Measurements from ENCODE around the gene EVI5L.
"Not testable (repeated sequence)": the region's sequence is repeated elsewhere in the genome, so short reads cannot be mapped to it uniquely, and the experiment has no call there.

Gene EVI5L

DNA sequence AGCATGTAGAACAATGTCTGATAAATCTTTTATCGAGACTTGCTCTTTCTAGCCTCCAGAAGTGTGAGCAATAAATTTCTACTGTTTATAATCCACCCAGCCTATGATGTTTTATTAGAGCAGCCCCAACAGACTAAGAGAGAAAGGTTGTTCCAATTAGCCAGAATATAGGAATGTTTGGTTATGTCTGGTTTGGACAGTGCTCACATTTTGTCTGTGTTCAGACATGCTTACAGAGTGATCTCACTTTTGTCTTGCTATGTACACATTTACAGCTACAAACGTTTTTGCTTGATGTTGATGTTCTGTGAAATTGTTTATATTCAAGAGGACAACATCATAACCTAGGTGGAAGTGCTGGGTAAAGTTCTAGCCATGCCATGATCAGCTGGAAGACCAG, 18.0 kb upstream of the EVI5L start:
- TF ChIP-seq, protein P1, sequence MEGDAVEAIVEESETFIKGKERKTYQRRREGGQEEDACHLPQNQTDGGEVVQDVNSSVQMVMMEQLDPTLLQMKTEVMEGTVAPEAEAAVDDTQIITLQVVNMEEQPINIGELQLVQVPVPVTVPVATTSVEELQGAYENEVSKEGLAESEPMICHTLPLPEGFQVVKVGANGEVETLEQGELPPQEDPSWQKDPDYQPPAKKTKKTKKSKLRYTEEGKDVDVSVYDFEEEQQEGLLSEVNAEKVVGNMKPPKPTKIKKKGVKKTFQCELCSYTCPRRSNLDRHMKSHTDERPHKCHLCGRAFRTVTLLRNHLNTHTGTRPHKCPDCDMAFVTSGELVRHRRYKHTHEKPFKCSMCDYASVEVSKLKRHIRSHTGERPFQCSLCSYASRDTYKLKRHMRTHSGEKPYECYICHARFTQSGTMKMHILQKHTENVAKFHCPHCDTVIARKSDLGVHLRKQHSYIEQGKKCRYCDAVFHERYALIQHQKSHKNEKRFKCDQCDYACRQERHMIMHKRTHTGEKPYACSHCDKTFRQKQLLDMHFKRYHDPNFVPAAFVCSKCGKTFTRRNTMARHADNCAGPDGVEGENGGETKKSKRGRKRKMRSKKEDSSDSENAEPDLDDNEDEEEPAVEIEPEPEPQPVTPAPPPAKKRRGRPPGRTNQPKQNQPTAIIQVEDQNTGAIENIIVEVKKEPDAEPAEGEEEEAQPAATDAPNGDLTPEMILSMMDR (IDR thresholded peaks at IDR 0.05; ENCODE audit: low read depth, low read length), result no peak
- in situ Hi-C loops (cut with HindIII; ENCODE audit: low sequenced_read_pairs), result no loop called here
- no peak overlapping the region for H3K4me3 ChIP-seq (ENCODE audit: low read depth, low read length)
- DNase-seq (ENCODE audit: low read depth, low spot score), result no peak

DNA sequence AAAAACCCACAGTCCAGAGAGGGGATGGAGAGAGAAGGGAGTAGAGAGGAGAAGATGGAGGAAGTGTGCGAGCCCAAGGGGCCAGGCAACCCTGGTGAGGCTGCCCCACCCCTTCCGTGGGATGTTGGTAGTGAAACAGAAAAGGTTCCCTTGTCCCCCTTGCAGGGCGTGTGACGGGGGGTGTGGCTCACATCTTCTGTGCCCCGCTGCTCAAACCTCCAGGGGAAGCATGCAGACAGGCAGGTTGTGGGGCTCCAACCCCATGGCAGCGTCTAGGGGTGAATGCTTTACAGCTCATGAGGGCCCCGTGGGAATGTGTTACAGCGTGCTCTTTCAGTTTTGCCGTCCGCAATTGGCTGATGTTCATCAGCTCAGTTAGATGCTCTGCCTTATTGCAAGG, 14.7 kb upstream of the EVI5L start:
- in situ Hi-C loops (cut with HindIII; ENCODE audit: low sequenced_read_pairs), result no loop called here
- H3K4me3 ChIP-seq (ENCODE audit: low read depth, low read length), result no peak overlapping the region
- TF ChIP-seq, protein P1 (IDR thresholded peaks at IDR 0.05; ENCODE audit: low read depth, low read length), result no peak
- no peak for DNase-seq (ENCODE audit: low read depth, low spot score)

- H3K4me3 ChIP-seq (ENCODE audit: low read depth, low read length); in situ Hi-C loops (cut with HindIII; ENCODE audit: low sequenced_read_pairs); DNase-seq (ENCODE audit: low read depth, low spot score): not testable (repeated sequence)
These were observed 14.0 kb upstream of the EVI5L start for GRCh38 chr19:7816040-7816439.

- in situ Hi-C loops (cut with HindIII; ENCODE audit: low sequenced_read_pairs), result no loop called here
- DNase-seq (ENCODE audit: low read depth, low spot score), result no peak
- no peak overlapping the region for H3K4me3 ChIP-seq (ENCODE audit: low read depth, low read length)
- TF ChIP-seq, protein P1 (IDR thresholded peaks at IDR 0.05; ENCODE audit: low read depth, low read length), result no peak
These were observed 12.2 kb upstream of the EVI5L start for GRCh38 chr19:7817801-7818200.

GRCh38 chr19:7818806-7819205, 11.2 kb upstream of the EVI5L start:
- in situ Hi-C loops (cut with HindIII; ENCODE audit: low sequenced_read_pairs), result no loop called here
- no peak overlapping the region for H3K4me3 ChIP-seq (ENCODE audit: low read depth, low read length)
- no peak for DNase-seq (ENCODE audit: low read depth, low spot score)
- TF ChIP-seq, protein P1 (IDR thresholded peaks at IDR 0.05; ENCODE audit: low read depth, low read length), result no peak

DNA sequence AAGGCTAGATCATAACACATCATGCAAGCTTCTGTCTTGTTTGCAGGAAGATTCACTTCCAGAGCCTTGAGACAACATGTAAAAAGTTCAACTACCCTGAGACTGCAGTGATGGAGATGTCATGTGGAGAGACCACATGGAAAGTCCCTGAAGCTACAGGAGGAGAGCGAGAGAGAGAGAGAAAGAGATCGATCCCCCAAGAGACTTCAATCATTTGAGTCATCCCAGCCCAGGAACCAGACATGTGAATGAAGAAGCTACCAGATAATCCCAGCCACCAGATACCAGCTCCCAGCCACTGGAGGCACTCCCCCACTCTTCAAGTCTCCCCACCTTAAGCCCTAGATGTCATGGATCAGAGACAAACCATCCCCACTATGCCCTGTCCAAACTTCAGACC, 10.7 kb upstream of the EVI5L start:
- TF ChIP-seq, protein P1 (IDR thresholded peaks at IDR 0.05; ENCODE audit: low read depth, low read length), result no peak
- no peak for DNase-seq (ENCODE audit: low read depth, low spot score)
- no peak overlapping the region for H3K4me3 ChIP-seq (ENCODE audit: low read depth, low read length)
- in situ Hi-C loops (cut with HindIII; ENCODE audit: low sequenced_read_pairs), result no loop called here

GRCh38 chr19:7820588-7820987, 9.4 kb upstream of the EVI5L start:
- TF ChIP-seq, protein P1 (IDR thresholded peaks at IDR 0.05; ENCODE audit: low read depth, low read length), result no peak
- no peak for DNase-seq (ENCODE audit: low read depth, low spot score)
- in situ Hi-C loops (cut with HindIII; ENCODE audit: low sequenced_read_pairs), result no loop called here
- H3K4me3 ChIP-seq (ENCODE audit: low read depth, low read length), result no peak overlapping the region
